Esophagus (tissue), 2 donors: ENCODE measurements around the gene STON1. TPM values are rescaled to one million over a fixed set of nuclear protein-coding genes. Genes with fewer than 3 reads are reported as not detected.

Experiments
- H3K27ac ChIP-seq, 2 donors: one replicate each; pipeline ENCODE4 v1.5.1; 2013; ENCODE audit warnings: low read depth in 2 of 2, mild to moderate bottlenecking in 2 of 2, inconsistent platforms in 1 of 2, low read length in 1 of 2, moderate library complexity in 1 of 2
- H3K27me3 ChIP-seq, 2 donors: one replicate each; pipeline ENCODE4 v1.6.1; 2013; ENCODE audit warnings: low read length in 2 of 2, control low read depth in 1 of 2, mild to moderate bottlenecking in 1 of 2; ENCODE audit not compliant: insufficient read depth in 2 of 2, control insufficient read depth in 1 of 2
- H3K36me3 ChIP-seq, 2 donors: one replicate each; pipeline ENCODE4 v1.6.1; 2013; ENCODE audit warnings: low read length in 1 of 2; ENCODE audit not compliant: control insufficient read depth in 2 of 2, insufficient read depth in 2 of 2
- H3K4me1 ChIP-seq, 2 donors: one replicate each; pipeline ENCODE4 v1.6.1; 2013; ENCODE audit warnings: low read length in 1 of 2; ENCODE audit not compliant: control insufficient read depth in 2 of 2, insufficient read depth in 2 of 2
- H3K4me3 ChIP-seq, 2 donors: one replicate each; pipeline ENCODE4 v1.5.1; 2013; ENCODE audit warnings: low read length in 2 of 2, mild to moderate bottlenecking in 2 of 2, low read depth in 1 of 2, moderate library complexity in 1 of 2
- H3K9me3 ChIP-seq, 2 donors: one replicate each; pipeline ENCODE4 v1.6.1; 2013; ENCODE audit warnings: mild to moderate bottlenecking in 2 of 2, low read depth in 1 of 2, low read length in 1 of 2, moderate library complexity in 1 of 2; ENCODE audit not compliant: control insufficient read depth in 2 of 2, insufficient read depth in 1 of 2
- WGBS, 2 donors: extraction: QIAGEN DNeasy Blood & Tissue Kit; methylation state at CpG; one replicate each; pipeline ENCODE4 v1.1.7; 2013; 5-methylcytosine and 5-hydroxymethylcytosine counted together
- polyA plus RNA-seq, 2 donors: library from polyadenylated mRNA; stranded (reverse); fragments of 200-250 nt; gene quantifications; one replicate each; pipeline ENCODE4 v1.2.3, GENCODE V29; 2013
- donor health status: healthy with polysubstance abuse.
- donor health status: Bipolar disorder and iron deficiency.

Gene STON1
- polyA plus RNA-seq, 2 donors: 3.8 to 5.5 TPM

DNA sequence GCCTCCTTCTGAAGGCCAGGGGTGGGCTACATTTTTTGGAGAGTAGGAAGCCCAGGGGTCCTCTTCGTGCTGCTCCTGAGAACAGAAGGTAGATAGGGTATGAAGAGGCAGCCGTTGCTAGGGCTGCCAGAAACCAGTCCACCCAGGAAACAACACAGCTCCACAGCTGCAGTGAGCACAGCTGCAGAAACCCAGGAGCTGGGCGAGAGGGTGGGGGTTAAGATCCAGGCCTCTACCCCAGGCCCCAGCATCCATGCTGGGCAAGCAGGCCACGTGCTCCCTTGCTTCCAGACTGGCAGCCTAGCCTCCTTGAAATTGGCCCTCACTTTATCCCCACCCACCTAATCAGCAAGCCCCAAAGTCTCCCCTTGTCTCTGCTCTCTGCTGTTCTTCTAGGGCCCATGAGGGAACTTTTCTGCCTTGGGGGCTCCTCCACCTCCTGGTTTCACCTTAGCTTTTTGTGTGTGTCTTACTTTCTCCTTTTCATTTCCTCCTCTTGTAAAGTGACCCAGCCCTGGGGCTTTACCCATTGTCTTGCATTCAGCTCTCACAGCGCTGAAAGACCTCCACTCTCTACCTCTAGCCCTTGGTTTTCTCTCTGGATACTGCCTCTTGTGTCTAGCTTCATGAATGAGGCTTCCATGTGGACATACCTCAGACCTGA, 30.7 kb downstream of the STON1 start:
- 64 to 76% methylated on average over 5 of the region's 5 CpGs for whole genome bisulfite sequencing, 2 donors
- Histone ChIP-seq H3K4me3 (no peak overlapping the region), H3K27me3 (no peaks in the 10 kb centered on the region), H3K27ac (peak overlapping the region in 1 of 2 donors; percentile 9), H3K9me3 (no peaks in the 10 kb centered on the region), H3K36me3 (no peaks in the 10 kb centered on the region), H3K4me1 (no peaks in the 10 kb centered on the region)

DNA sequence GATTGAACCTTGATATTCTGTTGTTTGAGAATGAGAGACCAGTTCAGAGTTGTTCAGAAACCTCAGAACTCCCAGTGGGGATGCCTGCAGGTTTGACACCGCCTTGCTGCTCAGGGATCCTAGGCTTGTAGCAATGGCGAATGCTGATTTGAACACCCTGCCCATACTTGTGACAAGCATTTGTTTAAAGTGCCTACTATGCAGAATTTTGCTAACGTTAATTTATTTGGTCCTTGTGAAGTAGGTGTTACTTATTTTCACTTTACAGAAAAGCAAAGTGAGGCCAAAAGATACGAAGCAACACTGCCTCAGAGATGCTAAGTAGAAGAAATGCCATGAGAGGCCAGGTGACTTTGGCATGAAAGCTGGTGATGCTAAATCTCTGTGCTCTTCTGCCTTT, 32.3 kb downstream of the STON1 start:
- Histone ChIP-seq H3K4me3 (no peak overlapping the region), H3K27ac (no peak overlapping the region), H3K4me1 (no peaks in the 10 kb centered on the region), H3K36me3 (no peaks in the 10 kb centered on the region), H3K27me3 (no peaks in the 10 kb centered on the region), H3K9me3 (no peaks in the 10 kb centered on the region)
- WGBS, 2 donors: 60 to 86% methylated on average over 4 of the region's 4 CpGs

DNA sequence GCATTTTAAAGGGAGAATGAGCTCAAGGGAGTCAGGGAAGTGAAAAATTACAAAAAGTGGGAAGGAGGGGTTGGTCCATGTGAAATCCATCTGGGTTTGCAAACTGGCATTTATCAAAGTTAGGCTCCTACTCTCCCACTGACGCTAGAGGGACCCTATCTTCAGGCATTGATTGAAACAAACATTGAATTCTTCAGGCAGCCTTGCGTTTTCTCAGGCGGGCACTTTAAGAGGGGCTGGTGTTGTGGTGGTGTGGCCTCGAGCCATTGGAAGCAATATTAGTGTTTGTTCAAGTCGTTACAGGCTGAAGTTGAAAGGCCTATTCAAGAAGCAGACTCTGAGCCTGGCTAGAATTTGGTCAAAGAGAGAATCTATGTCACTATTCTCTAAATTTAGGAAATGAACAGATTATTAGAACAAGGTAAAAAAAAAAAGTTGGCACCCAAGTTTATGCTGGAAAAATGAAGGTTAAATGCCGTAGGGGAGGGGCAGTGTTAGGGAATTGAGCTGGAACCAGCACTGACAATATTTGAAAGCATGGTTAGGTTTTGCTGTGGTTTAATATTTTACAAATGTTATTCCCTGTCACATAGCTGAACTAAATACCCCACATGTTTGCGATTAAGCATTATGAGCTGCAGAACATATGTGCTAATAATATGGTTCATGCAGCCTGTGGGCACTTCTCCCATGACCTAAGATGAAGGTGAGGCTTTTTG, 36.8 kb downstream of the STON1 start:
- H3K4me3 ChIP-seq: no peak overlapping the region
- H3K4me1 ChIP-seq: peaks cover 0 to 2% of the 10 kb centered on the region in 2 donors
- WGBS, 2 donors: 31 to 35% methylated on average over 7 of the region's 7 CpGs
- H3K9me3 ChIP-seq: no peaks in the 10 kb centered on the region
- no peak overlapping the region for H3K27ac ChIP-seq
- no peaks in the 10 kb centered on the region for H3K27me3 ChIP-seq
- H3K36me3 ChIP-seq: no peaks in the 10 kb centered on the region

DNA sequence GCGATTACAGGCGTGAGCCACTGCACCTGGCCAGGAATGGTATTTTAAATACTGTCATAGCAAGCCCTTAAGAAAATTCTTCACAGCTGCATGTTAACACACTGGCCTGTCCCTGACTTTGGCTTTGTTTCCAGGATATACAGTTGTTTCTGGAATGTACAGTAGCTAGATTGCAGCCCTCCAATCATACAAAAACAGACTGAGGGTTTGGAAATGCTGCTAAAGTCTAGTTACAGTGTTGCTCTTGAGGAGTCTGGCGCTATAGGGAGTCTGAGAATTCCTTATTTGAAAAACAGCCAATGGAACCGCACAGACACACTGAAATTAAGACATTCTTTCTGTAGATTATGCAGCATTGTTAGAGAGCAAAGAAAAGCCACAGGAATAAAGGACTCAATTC, 37.7 kb downstream of the STON1 start:
- 76 to 78% methylated on average over 4 of the region's 4 CpGs for WGBS, 2 donors
- no peaks in the 10 kb centered on the region for H3K9me3 ChIP-seq
- H3K4me3 ChIP-seq: no peak overlapping the region
- H3K36me3 ChIP-seq: no peaks in the 10 kb centered on the region
- H3K27ac ChIP-seq: peak overlapping the region in 1 of 2 donors; percentile 37
- peaks cover 0 to 2% of the 10 kb centered on the region in 2 donors for H3K4me1 ChIP-seq
- no peaks in the 10 kb centered on the region for H3K27me3 ChIP-seq

DNA sequence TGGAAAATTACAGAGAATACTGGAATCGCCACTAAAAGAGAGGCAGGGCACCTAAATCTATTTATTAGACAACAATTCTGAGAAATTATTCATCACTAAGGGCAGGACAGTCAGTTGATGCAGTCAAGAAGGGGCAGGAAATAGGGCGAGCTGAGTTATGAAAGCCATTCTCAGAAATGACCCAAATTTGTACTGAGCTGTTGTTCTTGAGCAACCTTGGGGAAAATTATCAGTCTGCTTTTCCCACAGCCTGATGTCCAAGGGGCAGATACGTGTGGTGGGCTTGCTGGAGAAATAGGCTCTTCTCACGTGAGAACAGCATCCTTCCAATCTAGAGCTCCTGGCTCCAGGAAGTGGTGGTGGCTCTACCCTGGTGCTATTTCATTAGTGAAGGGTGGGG, 38.6 kb downstream of the STON1 start:
- no peaks in the 10 kb centered on the region for H3K9me3 ChIP-seq
- no peak overlapping the region for H3K4me3 ChIP-seq
- WGBS, 2 donors: 65 to 81% methylated on average over 4 of the region's 4 CpGs
- H3K27ac ChIP-seq: peak overlapping the region in 1 of 2 donors; percentile 29
- H3K36me3 ChIP-seq: no peaks in the 10 kb centered on the region
- peaks cover 0 to 2% of the 10 kb centered on the region in 2 donors for H3K4me1 ChIP-seq
- no peaks in the 10 kb centered on the region for H3K27me3 ChIP-seq

DNA sequence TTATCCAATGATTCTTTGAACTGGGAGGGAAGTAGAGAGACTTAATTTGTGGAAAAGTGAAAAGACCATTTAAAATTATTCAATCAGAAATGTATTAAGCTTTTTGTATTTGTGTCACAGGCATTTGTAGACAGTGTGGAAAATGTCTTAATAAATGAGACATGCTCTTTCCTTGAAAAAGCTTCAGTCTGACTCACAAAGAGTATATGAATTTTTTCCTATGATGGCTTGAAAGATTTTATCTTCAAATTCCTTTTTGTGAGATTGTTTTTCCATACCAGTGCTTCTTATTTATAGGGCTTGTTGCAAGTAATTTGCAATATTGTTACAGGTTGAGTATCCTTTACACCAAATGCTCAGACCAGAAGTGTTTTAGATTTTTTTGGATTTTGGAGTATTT, 39.5 kb downstream of the STON1 start:
- no peaks in the 10 kb centered on the region for H3K9me3 ChIP-seq
- no peak overlapping the region for H3K4me3 ChIP-seq
- peaks cover 0 to 2% of the 10 kb centered on the region in 2 donors for H3K4me1 ChIP-seq
- no peaks in the 10 kb centered on the region for H3K36me3 ChIP-seq
- no peaks in the 10 kb centered on the region for H3K27me3 ChIP-seq
- no peak overlapping the region for H3K27ac ChIP-seq

DNA sequence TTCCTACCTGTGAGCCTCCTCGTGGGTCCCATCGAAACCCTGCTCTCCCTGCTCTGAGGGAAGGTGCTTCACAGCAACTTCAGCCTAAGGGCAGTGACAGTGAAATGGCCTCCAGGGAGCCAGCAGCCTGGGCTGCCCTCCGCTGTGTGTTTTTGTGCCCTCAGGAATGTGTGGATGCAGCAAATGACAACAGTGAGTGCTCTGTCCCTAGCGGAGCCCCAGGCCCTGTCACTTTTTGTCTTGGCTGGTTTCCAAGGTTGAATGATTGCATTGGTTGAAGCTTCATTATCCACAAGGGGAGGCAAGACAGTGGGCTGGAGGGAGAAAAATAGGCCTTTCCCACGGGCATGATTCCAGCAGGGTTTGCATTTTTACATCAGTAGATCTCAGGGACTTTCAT, 42.9 kb downstream of the STON1 start:
- 70 to 78% methylated on average over 5 of the region's 5 CpGs for WGBS, 2 donors
- H3K27ac ChIP-seq: no peak overlapping the region
- H3K4me3 ChIP-seq: no peak overlapping the region
- H3K36me3 ChIP-seq: no peaks in the 10 kb centered on the region
- H3K27me3 ChIP-seq: no peaks in the 10 kb centered on the region
- no peaks in the 10 kb centered on the region for H3K9me3 ChIP-seq
- H3K4me1 ChIP-seq: peaks cover 0 to 2% of the 10 kb centered on the region in 2 donors

DNA sequence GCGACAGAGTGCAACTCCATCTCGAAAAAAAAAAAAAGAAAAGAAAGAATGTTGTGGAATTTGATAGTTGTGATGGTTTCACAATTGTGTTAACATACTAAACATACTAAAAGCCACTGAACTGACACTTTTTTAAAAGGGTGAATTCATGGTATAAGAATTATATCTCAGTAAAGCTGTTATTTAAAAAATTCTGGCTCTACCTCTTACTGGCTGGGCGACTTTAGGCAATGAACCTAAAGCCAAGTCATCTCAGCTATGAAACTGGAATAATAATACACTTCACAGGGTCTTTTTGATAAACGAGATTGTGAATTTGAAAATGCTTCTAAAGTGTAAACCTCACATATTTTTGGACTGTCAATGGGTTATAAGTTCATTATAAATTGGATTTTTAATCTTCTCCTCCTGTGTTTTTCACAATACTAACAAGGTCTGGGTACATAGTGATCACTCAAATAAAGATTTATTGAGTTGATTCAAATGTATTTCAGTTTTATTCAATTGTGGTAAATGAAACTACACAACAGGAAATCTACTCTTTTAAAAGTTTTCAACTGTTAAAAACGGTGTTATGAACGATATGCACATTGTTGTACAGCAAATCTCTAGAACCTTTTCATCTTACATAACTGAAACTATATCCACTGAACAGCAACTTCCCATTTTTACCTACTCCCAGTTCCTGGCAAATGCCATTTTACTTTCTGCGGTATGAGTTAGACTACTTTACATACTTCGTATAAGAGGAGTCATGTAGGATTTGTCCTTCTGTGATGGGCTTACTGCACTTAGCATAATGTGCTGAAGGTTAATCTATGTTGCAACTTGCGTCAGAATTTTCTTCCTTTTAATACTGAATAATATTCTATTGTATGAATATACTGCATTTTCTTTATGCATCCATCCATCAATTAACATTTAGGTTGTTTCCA, 44.7 kb downstream of the STON1 start:
- WGBS, 2 donors: 76 to 78% methylated on average over 9 of the region's 9 CpGs
- Histone ChIP-seq H3K27me3 (no peaks in the 10 kb centered on the region), H3K4me1 (no peaks in the 10 kb centered on the region), H3K36me3 (no peaks in the 10 kb centered on the region), H3K27ac (no peak overlapping the region), H3K9me3 (no peaks in the 10 kb centered on the region), H3K4me3 (no peak overlapping the region)

DNA sequence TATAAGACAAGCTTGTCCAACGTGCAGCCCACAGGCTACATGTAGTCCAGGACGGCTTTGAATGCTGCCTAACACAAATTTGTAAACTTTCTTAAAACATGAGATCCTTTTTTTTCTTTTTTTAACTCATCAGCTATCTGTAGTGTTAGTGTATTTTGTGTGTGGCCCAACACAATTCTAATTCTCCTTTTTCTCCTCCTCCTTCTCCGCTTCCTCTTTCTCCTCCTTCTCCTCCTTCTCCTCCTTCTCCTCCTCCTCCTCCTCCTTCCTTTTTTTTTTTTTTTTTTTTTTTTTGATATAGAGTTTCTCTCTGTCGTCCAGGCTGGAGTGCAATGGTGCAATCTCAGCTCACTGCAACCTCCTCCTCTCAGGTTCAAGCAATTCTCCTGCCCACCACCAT, 48.4 kb downstream of the STON1 start:
- H3K27ac ChIP-seq: no peak overlapping the region
- no peaks in the 10 kb centered on the region for H3K9me3 ChIP-seq
- H3K4me3 ChIP-seq: no peak overlapping the region
- no peaks in the 10 kb centered on the region for H3K27me3 ChIP-seq
- no peaks in the 10 kb centered on the region for H3K4me1 ChIP-seq
- WGBS, 2 donors: 71 to 78% methylated on average over 4 of the region's 4 CpGs
- no peaks in the 10 kb centered on the region for H3K36me3 ChIP-seq
